Stimulated activated CD8-positive, alpha-beta memory T cell treated with anti-CD3 and anti-CD28 coated beads, Interleukin-4, amount 100 ng/mL, for 24 hours (primary cell): ENCODE results near the gene LY6G5B.

Source experiments
- DNase-seq: peaks from one replicate; pipeline ENCODE4 v3.0.0-alpha.2; 2020; ENCODE audit warnings: low read depth

Gene LY6G5B

DNA sequence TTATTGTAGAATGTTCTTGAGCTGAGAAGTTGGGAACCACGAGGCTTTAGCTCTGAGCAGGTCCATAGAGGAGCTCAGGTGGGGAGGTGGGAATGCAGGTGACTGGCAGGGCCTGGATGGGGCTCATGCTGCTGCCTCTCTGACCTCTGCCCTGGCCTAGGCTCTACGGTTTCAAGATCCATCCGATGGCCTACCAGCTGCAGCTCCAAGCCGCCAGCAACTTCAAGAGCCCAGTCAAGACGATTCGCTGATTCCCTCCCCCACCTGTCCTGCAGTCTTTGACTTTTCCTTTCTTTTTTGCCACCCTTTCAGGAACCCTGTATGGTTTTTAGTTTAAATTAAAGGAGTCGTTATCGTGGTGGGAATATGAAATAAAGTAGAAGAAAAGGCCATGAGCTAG, at the start of gene LY6G5B:
Gene LY6G5B, plus strand, starts transcription at position 301 of the 400 bp plus-strand sequence. CDS start 975 bp downstream, outside the sequence.
- DNase-seq: no peak

- DNase-seq: peak; percentile 75
Measured at GRCh38 chr6:31620586-31621319, 49.0 kb upstream of the LY6G5B start, which contains the start of gene PRRC2A. TSS of gene PRRC2A (plus strand) at chr6:31620715. CDS start at chr6:31622790, 2,075 bp downstream.

- DNase-seq: no peak
Measured at GRCh38 chr6:31621320-31621939, 48.3 kb upstream of the LY6G5B start.

DNA sequence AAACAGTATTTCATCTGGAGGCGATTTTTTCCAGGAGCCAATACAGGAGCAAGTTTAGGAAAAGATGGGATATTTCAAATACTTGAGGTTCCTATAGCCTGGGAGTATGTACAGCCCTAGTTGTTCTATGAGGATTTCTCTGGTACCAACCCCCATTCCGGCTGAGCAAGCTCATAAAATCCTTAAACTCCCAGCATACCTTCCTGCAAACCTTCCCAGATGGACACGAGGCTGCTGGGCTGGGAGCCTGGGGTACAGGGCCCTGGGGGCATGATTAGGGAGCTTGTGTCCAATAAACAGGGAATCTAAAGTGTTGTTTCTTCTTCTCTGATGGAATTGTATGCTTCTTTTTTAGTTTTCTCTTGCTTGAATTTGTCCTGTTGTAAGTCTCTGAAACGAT, 47.8 kb upstream of the LY6G5B start:
- DNase-seq: no peak

DNA sequence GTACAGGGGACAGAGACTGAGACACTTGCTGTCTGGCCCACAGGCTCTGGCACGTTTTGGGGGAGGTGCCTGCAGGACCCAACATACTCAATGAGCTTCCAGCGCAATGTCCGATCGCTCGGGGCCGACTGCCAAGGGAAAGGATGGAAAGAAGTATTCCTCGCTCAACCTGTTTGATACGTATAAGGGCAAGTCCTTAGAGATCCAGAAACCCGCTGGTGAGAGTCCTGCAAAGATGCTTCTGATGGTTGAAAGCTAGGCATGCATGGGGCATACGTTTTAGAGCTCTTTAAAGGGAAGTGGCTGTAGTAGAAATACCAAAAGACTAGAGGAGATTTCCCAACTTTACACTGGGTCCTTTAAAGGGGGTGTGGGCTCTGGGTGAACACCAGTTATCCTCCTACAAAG, 47.1 kb upstream of the LY6G5B start:
- no peak for DNase-seq

DNA sequence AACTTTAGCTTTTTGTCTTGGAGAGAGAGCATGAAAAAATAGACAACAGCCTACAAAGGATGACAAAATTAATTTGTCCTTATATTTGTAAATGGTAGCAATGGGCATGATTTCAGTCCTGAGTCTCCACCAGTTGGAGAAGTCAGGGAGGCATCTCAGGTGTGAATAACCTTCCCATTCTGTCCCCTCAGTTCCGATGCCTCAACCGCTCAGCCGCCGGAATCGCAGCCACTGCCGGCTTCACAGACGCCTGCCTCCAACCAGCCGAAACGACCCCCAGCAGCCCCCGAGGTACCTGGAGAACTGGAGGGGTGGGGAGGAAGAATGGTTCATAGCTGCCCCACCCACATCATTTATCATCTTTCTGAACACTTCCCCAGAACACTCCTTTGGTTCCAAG, 45.7 kb upstream of the LY6G5B start:
- DNase-seq: no peak

DNA sequence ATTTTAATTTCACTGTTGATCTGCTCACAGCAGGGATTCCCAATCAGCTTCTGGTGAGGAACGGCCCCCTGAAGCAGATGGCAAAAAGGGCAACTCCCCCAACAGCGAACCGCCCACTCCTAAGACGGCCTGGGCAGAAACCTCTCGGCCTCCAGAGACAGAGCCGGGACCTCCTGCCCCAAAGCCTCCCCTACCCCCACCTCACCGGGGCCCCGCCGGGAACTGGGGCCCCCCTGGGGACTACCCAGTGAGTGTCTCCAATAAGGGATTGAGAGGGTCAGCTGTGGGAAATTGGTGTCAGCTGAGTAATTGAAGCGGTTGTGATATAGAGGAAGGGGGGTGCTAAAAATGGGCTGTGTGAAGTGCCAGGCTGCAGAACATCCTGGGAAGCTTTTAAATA, 42.8 kb upstream of the LY6G5B start:
- no peak for DNase-seq

DNA sequence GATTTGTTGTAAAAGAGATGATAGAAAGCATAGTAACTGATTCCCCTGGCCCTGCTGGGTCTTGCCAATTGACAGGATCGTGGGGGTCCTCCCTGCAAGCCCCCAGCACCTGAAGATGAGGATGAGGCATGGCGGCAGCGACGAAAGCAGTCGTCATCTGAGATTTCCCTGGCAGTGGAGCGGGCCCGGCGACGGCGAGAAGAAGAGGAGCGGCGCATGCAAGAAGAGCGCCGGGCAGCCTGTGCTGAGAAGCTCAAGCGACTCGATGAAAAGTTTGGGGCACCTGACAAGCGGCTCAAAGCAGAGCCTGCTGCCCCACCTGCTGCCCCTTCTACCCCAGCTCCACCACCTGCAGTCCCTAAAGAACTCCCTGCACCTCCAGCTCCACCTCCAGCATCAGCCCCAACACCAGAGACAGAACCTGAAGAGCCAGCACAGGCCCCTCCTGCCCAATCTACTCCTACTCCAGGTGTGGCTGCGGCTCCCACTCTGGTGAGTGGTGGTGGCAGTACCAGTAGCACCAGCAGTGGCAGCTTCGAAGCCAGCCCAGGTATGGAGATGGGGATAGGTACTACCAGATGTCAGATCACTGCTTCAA, 42.0 kb upstream of the LY6G5B start:
- DNase-seq: no peak

GRCh38 chr6:31629014-31629413, 40.8 kb upstream of the LY6G5B start:
- no peak for DNase-seq

GRCh38 chr6:31630177-31630934, 39.4 kb upstream of the LY6G5B start:
- DNase-seq: no peak

DNA sequence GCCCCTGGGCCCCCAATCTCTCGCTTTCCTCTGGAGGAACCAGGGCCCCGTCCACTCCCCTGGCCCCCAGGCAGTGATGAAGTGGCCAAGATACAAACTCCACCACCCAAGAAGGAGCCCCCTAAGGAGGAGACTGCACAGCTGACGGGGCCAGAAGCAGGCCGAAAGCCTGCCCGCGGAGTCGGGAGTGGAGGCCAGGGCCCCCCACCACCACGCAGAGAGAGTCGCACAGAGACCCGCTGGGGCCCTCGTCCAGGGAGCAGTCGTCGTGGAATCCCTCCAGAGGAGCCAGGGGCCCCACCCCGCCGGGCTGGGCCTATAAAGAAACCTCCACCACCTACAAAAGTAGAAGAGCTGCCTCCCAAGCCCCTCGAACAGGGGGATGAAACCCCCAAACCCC, 38.6 kb upstream of the LY6G5B start:
- no peak for DNase-seq

DNA sequence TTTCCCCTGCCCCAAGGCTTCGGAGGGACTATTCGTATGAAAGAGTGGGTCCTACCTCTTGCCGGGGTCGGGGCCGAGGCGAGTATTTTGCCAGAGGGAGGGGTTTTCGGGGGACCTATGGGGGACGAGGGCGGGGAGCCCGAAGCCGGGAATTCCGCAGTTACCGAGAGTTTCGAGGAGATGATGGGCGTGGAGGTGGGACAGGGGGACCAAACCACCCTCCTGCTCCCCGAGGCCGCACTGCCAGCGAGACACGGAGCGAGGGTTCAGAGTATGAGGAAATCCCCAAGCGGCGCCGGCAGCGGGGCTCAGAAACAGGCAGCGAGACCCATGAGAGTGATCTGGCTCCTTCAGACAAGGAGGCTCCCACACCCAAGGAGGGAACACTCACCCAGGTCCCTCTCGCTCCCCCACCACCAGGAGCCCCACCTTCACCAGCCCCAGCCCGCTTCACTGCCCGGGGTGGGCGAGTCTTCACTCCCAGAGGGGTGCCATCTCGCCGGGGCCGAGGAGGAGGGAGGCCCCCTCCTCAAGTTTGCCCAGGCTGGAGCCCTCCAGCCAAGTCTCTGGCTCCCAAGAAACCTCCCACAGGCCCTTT, 38.0 kb upstream of the LY6G5B start:
- DNase-seq: no peak

- no peak for DNase-seq
Measured at GRCh38 chr6:31632279-31632946, 37.4 kb upstream of the LY6G5B start.

DNA sequence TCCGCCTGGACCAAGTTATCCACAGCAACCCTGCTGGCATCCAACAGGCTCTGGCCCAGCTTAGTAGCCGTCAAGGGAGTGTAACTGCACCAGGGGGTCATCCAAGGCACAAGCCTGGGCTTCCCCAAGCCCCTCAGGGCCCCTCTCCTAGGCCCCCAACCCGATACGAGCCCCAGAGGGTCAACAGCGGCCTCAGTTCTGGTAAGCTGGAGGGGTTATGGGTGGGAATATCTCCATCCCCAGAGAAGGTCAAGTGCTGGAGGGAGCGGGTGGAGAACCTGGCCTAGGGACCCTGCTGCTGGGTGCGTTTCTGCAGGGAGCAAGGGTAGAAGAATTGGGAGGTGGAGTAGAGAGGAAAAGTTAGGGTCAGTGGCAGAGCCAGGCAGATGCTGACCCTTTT, 36.3 kb upstream of the LY6G5B start:
- no peak for DNase-seq

GRCh38 chr6:31634131-31634530, 35.6 kb upstream of the LY6G5B start:
- DNase-seq: no peak

DNA sequence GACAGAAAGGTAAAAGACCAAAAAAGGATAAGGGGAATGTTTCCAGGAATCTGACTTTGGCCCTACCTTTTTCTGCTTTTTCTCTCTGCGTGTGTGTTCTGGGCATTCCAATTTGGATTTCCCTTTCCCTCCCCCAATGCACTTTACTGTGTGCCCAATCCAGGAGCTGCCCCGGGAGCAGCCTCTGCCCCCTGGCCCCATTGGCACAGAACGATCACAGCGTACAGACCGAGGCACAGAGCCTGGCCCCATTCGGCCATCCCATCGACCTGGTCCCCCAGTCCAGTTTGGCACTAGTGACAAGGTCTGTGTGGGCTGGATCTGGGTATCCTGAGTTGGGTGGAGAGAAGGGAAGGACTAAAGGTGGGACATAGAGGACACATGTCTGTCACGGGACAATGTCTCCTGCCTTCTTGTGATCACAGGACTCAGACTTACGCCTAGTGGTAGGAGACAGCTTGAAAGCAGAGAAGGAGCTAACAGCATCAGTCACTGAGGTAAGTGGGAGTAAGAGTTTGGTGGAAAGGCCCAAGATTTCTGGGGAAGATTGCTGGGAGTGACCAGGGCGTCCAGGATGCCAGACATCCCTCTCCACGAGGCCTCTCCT, 34.7 kb upstream of the LY6G5B start:
- no peak for DNase-seq

- DNase-seq: no peak
Measured at GRCh38 chr6:31636698-31637596, 32.8 kb upstream of the LY6G5B start.

DNA sequence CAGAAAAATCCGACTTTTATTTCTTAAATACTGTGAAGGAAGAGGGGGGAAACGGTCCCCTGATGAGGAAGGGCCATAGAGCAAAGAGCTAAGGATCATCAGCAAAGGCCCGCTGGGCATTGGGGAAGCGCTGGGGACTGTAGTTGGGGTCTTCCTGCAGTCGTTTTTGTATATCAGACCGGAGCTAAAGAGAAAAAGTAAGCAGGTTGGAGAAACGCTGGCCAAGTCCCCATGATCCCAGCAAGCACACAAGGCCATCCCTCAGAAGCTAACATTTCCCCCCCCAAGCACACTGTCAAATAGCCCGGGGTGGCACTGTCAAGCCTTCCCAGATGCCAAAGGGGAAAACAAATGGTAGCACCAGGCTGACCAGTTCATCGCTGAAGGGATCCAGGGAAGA, 30.7 kb upstream of the LY6G5B start:
- DNase-seq: no peak

- DNase-seq: no peak
Measured at GRCh38 chr6:31639449-31639861, 30.3 kb upstream of the LY6G5B start.

DNA sequence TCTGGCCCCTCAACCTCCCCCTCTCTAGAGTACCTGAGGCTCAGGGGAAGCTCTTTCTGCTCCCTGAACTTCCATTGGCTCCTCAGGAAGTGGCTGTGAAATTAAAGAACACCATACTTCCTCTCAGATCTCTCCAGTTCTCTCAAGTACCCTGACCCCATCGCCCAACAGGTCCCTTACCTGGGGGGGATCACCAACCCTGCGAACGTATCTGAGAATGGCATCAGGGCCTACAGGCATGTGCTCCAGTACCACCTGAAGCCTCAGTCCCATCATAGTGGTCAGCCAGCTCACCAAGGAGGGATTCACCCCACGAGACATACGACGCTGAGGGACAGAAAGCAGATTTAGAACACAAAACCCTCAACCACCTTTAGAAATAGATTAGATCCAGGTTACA, 29.2 kb upstream of the LY6G5B start:
- no peak for DNase-seq
